ENCODE measurements around the gene WDR18.
A peak's percentile ranks its signal among the peaks of the same experiment; 100 is the strongest.

The WDR18 gene

DNA sequence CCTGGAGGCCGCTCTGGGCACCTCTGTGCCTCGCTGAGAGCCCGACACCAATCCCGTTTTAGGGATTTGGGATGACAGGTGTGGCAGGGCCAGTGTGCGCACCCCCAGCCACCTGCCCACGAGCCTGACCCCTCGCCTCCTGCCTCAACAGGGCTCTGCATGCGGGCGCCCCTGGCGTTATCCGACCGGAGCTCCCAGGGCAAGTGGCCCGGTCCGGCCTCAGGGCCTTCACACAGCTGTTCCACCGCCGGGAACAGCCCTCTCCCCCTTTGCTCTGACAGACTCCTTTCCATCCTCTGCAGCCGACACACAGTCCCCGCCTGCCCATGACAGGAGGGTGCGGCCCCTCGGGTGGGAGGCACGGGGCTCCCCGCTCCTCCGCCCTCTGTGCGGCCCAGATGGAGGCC is 7.1 kb upstream of the WDR18 start:
- no peaks in the 10 kb centered on the region for H3K27me3 ChIP-seq
- TF ChIP-seq, protein P1, sequence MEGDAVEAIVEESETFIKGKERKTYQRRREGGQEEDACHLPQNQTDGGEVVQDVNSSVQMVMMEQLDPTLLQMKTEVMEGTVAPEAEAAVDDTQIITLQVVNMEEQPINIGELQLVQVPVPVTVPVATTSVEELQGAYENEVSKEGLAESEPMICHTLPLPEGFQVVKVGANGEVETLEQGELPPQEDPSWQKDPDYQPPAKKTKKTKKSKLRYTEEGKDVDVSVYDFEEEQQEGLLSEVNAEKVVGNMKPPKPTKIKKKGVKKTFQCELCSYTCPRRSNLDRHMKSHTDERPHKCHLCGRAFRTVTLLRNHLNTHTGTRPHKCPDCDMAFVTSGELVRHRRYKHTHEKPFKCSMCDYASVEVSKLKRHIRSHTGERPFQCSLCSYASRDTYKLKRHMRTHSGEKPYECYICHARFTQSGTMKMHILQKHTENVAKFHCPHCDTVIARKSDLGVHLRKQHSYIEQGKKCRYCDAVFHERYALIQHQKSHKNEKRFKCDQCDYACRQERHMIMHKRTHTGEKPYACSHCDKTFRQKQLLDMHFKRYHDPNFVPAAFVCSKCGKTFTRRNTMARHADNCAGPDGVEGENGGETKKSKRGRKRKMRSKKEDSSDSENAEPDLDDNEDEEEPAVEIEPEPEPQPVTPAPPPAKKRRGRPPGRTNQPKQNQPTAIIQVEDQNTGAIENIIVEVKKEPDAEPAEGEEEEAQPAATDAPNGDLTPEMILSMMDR (IDR thresholded peaks at IDR 0.05; ENCODE audit: low read depth, low read length), result no peak
- H3K4me3 ChIP-seq (ENCODE audit: low read depth, low read length), result no peak overlapping the region
- H3K9me3 ChIP-seq, result no peaks in the 10 kb centered on the region
- H3K36me3 ChIP-seq, result no peaks in the 10 kb centered on the region
- H3K4me1 ChIP-seq, result no peaks in the 10 kb centered on the region
- DNase-seq, result peak; percentile 20

DNA sequence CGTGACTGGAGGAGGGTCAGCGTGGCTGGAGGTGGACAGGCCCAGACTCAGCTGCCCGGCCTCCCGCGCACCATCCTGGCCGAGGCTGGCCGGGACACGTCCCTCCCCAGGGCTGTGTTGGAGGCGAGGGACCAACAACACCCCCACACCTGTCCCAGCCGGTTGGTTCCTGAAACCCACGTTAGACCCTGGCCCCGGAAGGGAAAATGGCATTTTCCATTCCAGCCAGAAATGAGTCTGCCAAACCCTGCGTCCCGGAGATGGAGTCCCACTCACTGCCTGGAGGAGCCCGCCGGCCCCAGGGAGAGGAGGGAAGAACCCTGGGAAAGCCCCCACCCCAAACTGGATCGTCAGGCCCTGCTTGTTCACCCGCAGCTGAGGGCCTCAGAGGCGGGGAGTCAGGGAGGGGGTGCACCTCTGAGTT is 4.8 kb upstream of the WDR18 start:
- DNase-seq, result peak; percentile 9
- H3K9me3 ChIP-seq, result no peaks in the 10 kb centered on the region
- no peaks in the 10 kb centered on the region for H3K27me3 ChIP-seq
- no peaks in the 10 kb centered on the region for H3K36me3 ChIP-seq
- TF ChIP-seq, protein P1 (IDR thresholded peaks at IDR 0.05; ENCODE audit: low read depth, low read length), result no peak
- no peaks in the 10 kb centered on the region for H3K4me1 ChIP-seq
- H3K4me3 ChIP-seq (ENCODE audit: low read depth, low read length), result no peak overlapping the region

DNA sequence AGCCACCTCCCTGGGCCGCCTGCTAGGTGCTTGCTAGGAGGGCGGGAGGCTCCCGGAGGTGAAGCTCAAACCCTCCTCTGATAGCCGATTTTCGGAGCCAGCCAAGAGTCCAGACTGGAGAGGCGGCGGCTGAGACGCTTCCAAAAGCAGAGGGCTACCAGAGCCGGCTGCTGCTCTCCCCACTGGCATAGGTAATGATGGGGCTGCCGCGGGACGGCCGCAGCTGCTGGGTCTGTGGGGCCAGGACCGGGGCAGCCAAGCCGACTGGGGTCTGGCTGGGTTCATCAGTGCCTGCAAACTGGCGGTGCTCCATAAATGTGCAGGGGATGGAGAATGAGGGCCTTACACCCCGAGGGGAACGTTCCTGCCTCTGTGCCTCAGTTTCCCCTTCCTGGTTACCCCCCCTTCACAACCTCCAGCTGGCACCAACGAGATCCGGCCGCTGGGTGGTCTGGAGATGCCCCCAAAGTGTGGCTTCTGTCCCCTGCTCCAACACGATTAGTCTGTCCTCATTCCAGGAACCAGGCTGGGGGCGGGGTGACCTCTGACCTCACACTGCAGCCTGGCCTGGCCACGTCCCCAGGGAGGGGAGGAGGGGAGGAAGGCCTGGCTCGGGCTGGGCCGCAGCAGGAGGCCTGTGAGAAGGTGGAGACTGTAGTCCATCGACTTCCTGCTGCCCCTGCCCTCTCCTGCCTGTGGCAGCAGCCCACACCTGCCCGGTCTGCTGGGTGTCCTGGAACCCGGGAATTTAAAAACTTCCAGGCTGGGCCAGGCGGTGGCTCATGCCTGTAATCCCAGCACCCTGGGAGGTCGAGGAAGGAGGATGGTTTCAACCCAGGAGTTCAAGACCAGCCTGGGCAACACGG is 3.8 kb upstream of the WDR18 start:
- peak; percentile 16 for DNase-seq
- H3K4me3 ChIP-seq (ENCODE audit: low read depth, low read length), result no peak overlapping the region
- H3K36me3 ChIP-seq, result no peaks in the 10 kb centered on the region; the same call in 1 of the 2 replicates
- H3K27me3 ChIP-seq, result no peaks in the 10 kb centered on the region
- no peaks in the 10 kb centered on the region for H3K9me3 ChIP-seq
- TF ChIP-seq, protein P1 (IDR thresholded peaks at IDR 0.05; ENCODE audit: low read depth, low read length), result no peak
- no peaks in the 10 kb centered on the region for H3K4me1 ChIP-seq

DNA sequence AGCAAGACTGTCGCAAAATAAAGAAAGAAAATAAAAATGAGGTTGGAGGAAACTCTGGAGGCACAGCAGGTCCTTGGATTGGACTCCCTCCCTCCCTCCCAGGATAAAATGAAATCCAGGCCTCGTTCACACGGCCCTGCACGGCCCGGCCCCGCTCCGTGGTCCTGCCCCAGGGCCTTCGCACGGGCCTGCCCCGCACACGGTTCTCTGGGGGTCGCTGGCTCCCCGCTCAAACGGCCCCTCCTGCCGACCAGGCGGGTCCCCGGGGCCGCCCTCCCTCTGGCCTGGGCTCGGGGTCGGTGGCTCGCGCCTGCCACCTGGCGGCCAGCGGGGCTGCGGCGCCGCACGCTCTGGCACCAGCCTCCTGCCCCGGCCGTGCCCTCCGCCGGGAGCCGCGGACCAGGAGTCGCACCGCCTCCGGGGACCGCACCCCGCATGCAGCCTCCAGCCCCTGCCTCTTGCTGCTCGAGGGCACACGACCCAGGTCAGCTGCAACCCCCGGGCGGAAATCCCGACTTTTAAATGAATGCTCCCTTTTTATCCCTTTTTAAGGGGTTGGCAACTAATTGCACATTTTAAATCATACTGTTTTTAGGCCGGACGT is 1.5 kb upstream of the WDR18 start:
- Histone ChIP-seq H3K4me3 (ENCODE audit: low read depth, low read length) (peak overlapping the region; percentile 34), H3K36me3 (peaks cover 13% of the 10 kb centered on the region), H3K27me3 (no peaks in the 10 kb centered on the region), H3K4me1 (no peaks in the 10 kb centered on the region), H3K9me3 (no peaks in the 10 kb centered on the region)
- peak; percentile 84 for DNase-seq
- TF ChIP-seq, protein P1 (IDR thresholded peaks at IDR 0.05; ENCODE audit: low read depth, low read length), result peak; percentile 52; the same call in 1 of the 2 replicates

DNA sequence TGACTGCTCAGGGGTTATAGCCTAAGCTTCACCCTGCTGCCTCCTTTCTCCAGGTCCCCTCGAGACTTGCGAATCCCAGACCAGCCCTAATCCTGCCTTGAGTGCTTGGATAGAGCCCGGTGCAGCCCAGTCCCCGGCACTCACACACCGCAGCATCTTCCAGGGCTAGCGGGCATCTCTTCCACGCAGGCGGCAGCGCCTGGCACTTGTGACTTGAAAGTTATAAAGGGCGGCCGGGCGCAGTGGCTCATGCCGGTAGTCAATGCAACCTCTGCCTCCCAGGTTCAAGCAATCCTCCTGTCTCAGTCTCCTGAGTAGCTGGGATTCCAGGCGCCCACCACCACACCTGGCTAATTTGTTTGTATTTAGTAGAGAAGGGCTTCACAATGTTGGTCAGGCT is 1.9 kb downstream of the WDR18 start:
- Histone ChIP-seq H3K36me3 (peaks cover 28% of the 10 kb centered on the region), H3K4me3 (ENCODE audit: low read depth, low read length) (no peak overlapping the region), H3K4me1 (no peaks in the 10 kb centered on the region), H3K9me3 (no peaks in the 10 kb centered on the region), H3K27me3 (no peaks in the 10 kb centered on the region)
- DNase-seq, result no peak
- TF ChIP-seq, protein P1 (IDR thresholded peaks at IDR 0.05; ENCODE audit: low read depth, low read length), result no peak

DNA sequence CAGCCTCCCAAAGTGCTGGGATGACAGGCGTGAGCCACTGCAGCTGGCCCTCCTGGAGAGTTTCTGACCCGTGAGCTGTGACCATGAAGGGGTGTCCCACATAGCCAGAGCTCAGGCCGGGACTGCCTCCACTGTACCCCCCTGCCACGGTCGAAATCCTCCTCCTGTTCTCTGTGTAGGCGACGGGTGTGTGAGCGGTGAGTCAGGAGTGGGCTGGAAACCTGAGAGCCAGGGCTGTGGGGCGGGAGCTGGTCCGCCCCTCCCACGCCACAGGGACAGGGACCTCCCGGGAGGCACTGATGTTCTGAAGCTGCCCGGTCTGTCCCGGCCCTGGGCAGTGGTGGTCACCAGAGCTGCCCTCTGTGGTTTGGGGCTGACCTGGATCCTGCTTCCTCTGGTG is 3.9 kb downstream of the WDR18 start:
- no peaks in the 10 kb centered on the region for H3K9me3 ChIP-seq
- DNase-seq, result peak; percentile 6
- H3K4me1 ChIP-seq, result no peaks in the 10 kb centered on the region
- H3K36me3 ChIP-seq, result peaks cover 41% of the 10 kb centered on the region
- H3K27me3 ChIP-seq, result no peaks in the 10 kb centered on the region
- no peak overlapping the region for H3K4me3 ChIP-seq (ENCODE audit: low read depth, low read length)
- TF ChIP-seq, protein P1 (IDR thresholded peaks at IDR 0.05; ENCODE audit: low read depth, low read length), result no peak
